ENCODE data around the gene ATXN10. TPM values are rescaled to one million over a fixed set of nuclear protein-coding genes. Genes with fewer than 3 reads are reported as not detected.

The ATXN10 gene
- total and polyA plus RNA-seq, 2 experiments from 2014 or later: 99.0 to 163 TPM

DNA sequence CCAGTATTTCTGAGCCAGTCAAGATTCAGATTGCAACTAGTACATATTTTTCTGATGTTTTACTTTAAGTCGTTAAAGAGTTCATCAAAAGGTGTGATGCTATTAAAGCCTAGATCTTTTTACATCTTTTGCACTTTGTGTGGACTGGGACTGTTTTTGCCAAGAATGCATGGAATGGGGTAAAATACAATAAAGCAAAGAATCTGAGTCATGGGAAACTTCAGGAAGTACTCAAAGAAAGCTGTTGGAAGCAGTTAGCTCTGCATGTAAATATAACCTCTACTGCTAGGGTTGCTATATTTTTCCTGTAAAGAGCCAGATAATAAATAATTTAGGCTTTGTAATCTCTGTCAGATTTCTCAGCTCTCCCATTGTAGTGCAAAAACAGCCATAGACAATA lies 20.9 kb downstream of the ATXN10 start:
- Mint-ChIP-seq H3K27me3 (ENCODE audit: insufficient read depth, low read depth, poor library complexity) (peaks cover 2% of the 10 kb centered on the region), H3K36me3 (ENCODE audit: low read depth) (peaks cover 45% of the 10 kb centered on the region), H3K4me1 (peaks cover 8% of the 10 kb centered on the region; the same call in 2 of the 3 replicates), H3K4me3 (no peak overlapping the region), H3K9me3 (no peaks in the 10 kb centered on the region), H3K27ac (peak overlapping the region; percentile 68)
- no peak for ATAC-seq
- Histone ChIP-seq H3K79me2 (replicated peaks; ENCODE audit: insufficient read depth) (peaks cover 79% of the 10 kb centered on the region), H4K20me1 (replicated peaks; ENCODE audit: insufficient read depth) (peaks cover 25% of the 10 kb centered on the region), H3K27me3 (ENCODE audit: insufficient read depth) (no peaks in the 10 kb centered on the region), H3K27ac (ENCODE audit: low read depth) (0 out of 2 replicates have a peak overlapping the region, but pooled peaks have one; percentile 35), H3K4me2 (no peak overlapping the region), H3K36me3 (ENCODE audit: insufficient read depth) (peaks cover 12% of the 10 kb centered on the region; the same call in 1 of the 2 replicates), H3F3A (replicated peaks; ENCODE audit: low read depth) (no peaks in the 10 kb centered on the region), H3K4me3 (no peak overlapping the region), H3K4me1 (ENCODE audit: insufficient read depth) (0 out of 2 replicates have a peak, but pooled peaks cover 8% of the 10 kb centered on the region), H3K9me2 (ENCODE audit: insufficient read depth) (no peaks in the 10 kb centered on the region), H2AFZ (no peak overlapping the region)
- TF ChIP-seq, protein P1, sequence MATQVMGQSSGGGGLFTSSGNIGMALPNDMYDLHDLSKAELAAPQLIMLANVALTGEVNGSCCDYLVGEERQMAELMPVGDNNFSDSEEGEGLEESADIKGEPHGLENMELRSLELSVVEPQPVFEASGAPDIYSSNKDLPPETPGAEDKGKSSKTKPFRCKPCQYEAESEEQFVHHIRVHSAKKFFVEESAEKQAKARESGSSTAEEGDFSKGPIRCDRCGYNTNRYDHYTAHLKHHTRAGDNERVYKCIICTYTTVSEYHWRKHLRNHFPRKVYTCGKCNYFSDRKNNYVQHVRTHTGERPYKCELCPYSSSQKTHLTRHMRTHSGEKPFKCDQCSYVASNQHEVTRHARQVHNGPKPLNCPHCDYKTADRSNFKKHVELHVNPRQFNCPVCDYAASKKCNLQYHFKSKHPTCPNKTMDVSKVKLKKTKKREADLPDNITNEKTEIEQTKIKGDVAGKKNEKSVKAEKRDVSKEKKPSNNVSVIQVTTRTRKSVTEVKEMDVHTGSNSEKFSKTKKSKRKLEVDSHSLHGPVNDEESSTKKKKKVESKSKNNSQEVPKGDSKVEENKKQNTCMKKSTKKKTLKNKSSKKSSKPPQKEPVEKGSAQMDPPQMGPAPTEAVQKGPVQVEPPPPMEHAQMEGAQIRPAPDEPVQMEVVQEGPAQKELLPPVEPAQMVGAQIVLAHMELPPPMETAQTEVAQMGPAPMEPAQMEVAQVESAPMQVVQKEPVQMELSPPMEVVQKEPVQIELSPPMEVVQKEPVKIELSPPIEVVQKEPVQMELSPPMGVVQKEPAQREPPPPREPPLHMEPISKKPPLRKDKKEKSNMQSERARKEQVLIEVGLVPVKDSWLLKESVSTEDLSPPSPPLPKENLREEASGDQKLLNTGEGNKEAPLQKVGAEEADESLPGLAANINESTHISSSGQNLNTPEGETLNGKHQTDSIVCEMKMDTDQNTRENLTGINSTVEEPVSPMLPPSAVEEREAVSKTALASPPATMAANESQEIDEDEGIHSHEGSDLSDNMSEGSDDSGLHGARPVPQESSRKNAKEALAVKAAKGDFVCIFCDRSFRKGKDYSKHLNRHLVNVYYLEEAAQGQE (IDR thresholded peaks at IDR 0.05; ENCODE audit: unreplicated experiment): no peak
- TF ChIP-seq, protein P2, sequence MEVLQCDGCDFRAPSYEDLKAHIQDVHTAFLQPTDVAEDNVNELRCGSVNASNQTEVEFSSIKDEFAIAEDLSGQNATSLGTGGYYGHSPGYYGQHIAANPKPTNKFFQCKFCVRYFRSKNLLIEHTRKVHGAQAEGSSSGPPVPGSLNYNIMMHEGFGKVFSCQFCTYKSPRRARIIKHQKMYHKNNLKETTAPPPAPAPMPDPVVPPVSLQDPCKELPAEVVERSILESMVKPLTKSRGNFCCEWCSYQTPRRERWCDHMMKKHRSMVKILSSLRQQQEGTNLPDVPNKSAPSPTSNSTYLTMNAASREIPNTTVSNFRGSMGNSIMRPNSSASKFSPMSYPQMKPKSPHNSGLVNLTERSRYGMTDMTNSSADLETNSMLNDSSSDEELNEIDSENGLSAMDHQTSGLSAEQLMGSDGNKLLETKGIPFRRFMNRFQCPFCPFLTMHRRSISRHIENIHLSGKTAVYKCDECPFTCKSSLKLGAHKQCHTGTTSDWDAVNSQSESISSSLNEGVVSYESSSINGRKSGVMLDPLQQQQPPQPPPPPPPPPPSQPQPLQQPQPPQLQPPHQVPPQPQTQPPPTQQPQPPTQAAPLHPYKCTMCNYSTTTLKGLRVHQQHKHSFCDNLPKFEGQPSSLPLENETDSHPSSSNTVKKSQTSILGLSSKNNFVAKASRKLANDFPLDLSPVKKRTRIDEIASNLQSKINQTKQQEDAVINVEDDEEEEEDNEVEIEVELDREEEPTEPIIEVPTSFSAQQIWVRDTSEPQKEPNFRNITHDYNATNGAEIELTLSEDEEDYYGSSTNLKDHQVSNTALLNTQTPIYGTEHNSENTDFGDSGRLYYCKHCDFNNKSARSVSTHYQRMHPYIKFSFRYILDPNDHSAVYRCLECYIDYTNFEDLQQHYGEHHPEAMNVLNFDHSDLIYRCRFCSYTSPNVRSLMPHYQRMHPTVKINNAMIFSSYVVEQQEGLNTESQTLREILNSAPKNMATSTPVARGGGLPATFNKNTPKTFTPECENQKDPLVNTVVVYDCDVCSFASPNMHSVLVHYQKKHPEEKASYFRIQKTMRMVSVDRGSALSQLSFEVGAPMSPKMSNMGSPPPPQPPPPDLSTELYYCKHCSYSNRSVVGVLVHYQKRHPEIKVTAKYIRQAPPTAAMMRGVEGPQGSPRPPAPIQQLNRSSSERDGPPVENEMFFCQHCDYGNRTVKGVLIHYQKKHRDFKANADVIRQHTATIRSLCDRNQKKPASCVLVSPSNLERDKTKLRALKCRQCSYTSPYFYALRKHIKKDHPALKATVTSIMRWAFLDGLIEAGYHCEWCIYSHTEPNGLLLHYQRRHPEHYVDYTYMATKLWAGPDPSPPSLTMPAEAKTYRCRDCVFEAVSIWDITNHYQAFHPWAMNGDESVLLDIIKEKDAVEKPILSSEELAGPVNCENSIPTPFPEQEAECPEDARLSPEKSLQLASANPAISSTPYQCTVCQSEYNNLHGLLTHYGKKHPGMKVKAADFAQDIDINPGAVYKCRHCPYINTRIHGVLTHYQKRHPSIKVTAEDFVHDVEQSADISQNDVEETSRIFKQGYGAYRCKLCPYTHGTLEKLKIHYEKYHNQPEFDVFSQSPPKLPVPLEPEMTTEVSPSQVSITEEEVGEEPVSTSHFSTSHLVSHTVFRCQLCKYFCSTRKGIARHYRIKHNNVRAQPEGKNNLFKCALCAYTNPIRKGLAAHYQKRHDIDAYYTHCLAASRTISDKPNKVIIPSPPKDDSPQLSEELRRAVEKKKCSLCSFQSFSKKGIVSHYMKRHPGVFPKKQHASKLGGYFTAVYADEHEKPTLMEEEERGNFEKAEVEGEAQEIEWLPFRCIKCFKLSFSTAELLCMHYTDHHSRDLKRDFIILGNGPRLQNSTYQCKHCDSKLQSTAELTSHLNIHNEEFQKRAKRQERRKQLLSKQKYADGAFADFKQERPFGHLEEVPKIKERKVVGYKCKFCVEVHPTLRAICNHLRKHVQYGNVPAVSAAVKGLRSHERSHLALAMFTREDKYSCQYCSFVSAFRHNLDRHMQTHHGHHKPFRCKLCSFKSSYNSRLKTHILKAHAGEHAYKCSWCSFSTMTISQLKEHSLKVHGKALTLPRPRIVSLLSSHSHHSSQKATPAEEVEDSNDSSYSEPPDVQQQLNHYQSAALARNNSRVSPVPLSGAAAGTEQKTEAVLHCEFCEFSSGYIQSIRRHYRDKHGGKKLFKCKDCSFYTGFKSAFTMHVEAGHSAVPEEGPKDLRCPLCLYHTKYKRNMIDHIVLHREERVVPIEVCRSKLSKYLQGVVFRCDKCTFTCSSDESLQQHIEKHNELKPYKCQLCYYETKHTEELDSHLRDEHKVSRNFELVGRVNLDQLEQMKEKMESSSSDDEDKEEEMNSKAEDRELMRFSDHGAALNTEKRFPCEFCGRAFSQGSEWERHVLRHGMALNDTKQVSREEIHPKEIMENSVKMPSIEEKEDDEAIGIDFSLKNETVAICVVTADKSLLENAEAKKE (CRISPR knock-in tag; IDR thresholded peaks at IDR 0.05): no peak
- TF ChIP-seq, protein P3, sequence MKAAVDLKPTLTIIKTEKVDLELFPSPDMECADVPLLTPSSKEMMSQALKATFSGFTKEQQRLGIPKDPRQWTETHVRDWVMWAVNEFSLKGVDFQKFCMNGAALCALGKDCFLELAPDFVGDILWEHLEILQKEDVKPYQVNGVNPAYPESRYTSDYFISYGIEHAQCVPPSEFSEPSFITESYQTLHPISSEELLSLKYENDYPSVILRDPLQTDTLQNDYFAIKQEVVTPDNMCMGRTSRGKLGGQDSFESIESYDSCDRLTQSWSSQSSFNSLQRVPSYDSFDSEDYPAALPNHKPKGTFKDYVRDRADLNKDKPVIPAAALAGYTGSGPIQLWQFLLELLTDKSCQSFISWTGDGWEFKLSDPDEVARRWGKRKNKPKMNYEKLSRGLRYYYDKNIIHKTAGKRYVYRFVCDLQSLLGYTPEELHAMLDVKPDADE (IDR thresholded peaks at IDR 0.05): no peak
- no peak for TF ChIP-seq EZH2phosphoT487 (IDR thresholded peaks at IDR 0.05; ENCODE audit: unreplicated experiment)
- TF ChIP-seq ZNF331 (CRISPR knock-in tag; IDR thresholded peaks at IDR 0.05; ENCODE audit: low read depth): no peak
- TF ChIP-seq, protein P4, sequence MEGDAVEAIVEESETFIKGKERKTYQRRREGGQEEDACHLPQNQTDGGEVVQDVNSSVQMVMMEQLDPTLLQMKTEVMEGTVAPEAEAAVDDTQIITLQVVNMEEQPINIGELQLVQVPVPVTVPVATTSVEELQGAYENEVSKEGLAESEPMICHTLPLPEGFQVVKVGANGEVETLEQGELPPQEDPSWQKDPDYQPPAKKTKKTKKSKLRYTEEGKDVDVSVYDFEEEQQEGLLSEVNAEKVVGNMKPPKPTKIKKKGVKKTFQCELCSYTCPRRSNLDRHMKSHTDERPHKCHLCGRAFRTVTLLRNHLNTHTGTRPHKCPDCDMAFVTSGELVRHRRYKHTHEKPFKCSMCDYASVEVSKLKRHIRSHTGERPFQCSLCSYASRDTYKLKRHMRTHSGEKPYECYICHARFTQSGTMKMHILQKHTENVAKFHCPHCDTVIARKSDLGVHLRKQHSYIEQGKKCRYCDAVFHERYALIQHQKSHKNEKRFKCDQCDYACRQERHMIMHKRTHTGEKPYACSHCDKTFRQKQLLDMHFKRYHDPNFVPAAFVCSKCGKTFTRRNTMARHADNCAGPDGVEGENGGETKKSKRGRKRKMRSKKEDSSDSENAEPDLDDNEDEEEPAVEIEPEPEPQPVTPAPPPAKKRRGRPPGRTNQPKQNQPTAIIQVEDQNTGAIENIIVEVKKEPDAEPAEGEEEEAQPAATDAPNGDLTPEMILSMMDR (conservative IDR thresholded peaks at IDR 0.05; ENCODE audit: low read depth in 2 of 2): no peak
- TF ChIP-seq STAT1 (IDR thresholded peaks at IDR 0.05; ENCODE audit: unreplicated experiment): no peak
- TF ChIP-seq CREB1 (CRISPR knock-in tag; IDR thresholded peaks at IDR 0.05; ENCODE audit: low read depth): no peak
- TF ChIP-seq ZNF114 (CRISPR knock-in tag; IDR thresholded peaks at IDR 0.05): no peak
- no peak for TF ChIP-seq POLR2AphosphoS5 (IDR thresholded peaks at IDR 0.05; ENCODE audit: low read depth)
- no peak for TF ChIP-seq JUNB (IDR thresholded peaks at IDR 0.05; ENCODE audit: unreplicated experiment)
- no peak for TF ChIP-seq EZH2 (IDR thresholded peaks at IDR 0.05; ENCODE audit: low read depth, unreplicated experiment)
- TF ChIP-seq NANOG (IDR thresholded peaks at IDR 0.05; ENCODE audit: borderline replicate concordance): no peak
- DNase-seq (ENCODE audit: low spot score): no peak

All from GM23338 (cell line).